NT2/D1 (cell line): ENCODE data around the gene DRAM1.
"Not testable (repeated sequence)": the region's sequence is repeated elsewhere in the genome, so short reads cannot be mapped to it uniquely, and the experiment has no call there.

Experiments used
- DNase-seq: peaks from one replicate; pipeline ENCODE4 v3.0.0-alpha.2; 2011; ENCODE audit warnings: low read depth, low spot score
- H3K27me3 ChIP-seq: 2 replicates; pipeline ENCODE4 v1.6.0; 2011; ENCODE audit warnings: mild to moderate bottlenecking; ENCODE audit not compliant: insufficient read length, insufficient read depth
- H3K36me3 ChIP-seq: 2 replicates; pipeline ENCODE4 v1.6.1; 2011; ENCODE audit warnings: mild to moderate bottlenecking, low read length, mixed read lengths; ENCODE audit not compliant: insufficient read depth, insufficient read length
- H3K4me1 ChIP-seq: 2 replicates; pipeline ENCODE4 v1.5.1; 2011; ENCODE audit not compliant: insufficient read depth, insufficient read length
- H3K4me3 ChIP-seq: 2 replicates; pipeline ENCODE4 v1.5.1; 2011; ENCODE audit warnings: low read depth; ENCODE audit not compliant: insufficient read length
- H3K9ac ChIP-seq: 2 replicates; pipeline ENCODE4 v1.6.0; 2011; ENCODE audit warnings: low read depth; ENCODE audit not compliant: insufficient read length
- H3K9me3 ChIP-seq: 2 replicates; pipeline ENCODE4 v1.5.1; 2011; ENCODE audit warnings: mild to moderate bottlenecking, low read length; ENCODE audit not compliant: insufficient read depth
- SUZ12 ChIP-seq: IDR thresholded peaks from 2 replicates; pipeline ENCODE4 v1.6.1; 2011; ENCODE audit not compliant: insufficient read length, insufficient read depth; ENCODE audit errors: extremely low read depth
- YY1 ChIP-seq: IDR thresholded peaks from 2 replicates; pipeline ENCODE4 v1.6.1; 2011; ENCODE audit not compliant: insufficient read length, insufficient read depth
- ZNF274 ChIP-seq: IDR thresholded peaks from 2 replicates; pipeline ENCODE4 v1.6.1; 2011; ENCODE audit warnings: mild to moderate bottlenecking, low read depth, low read length

Gene DRAM1

GRCh38 chr12:101891462-101891971 is 14.1 kb downstream of the DRAM1 start:
- TF ChIP-seq ZNF274, result no peak
- TF ChIP-seq YY1, result no peak
- TF ChIP-seq SUZ12, result no peak
- Histone ChIP-seq H3K4me3 (no peak overlapping the region), H3K9ac (no peak overlapping the region), H3K9me3 (no peaks in the 10 kb centered on the region), H3K27me3 (no peaks in the 10 kb centered on the region), H3K4me1 (peaks cover 2% of the 10 kb centered on the region), H3K36me3 (no peaks in the 10 kb centered on the region)
- no peak for DNase-seq

DNA sequence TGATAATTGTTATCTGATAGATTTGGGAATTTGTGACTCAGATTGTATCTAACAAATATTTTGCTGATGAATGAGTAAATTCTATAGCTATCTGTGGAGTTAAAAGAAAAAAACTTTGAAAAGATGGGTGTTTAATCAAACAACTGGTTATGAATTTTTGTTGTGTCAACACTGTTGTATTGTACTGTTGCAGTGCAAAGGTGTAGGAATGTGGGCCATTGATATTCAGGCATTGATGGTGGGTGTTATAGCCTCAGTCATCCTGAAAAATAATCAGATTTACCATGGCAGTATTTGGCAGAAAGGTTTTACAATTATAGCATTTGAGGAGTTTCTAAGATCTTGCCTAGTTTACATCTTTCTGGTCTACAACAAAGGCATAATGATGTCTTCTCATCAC is 15.4 kb downstream of the DRAM1 start:
- H3K36me3 ChIP-seq, result no peaks in the 10 kb centered on the region
- H3K9ac ChIP-seq, result no peak overlapping the region
- peaks cover 2% of the 10 kb centered on the region for H3K4me1 ChIP-seq
- no peak for DNase-seq
- no peaks in the 10 kb centered on the region for H3K27me3 ChIP-seq
- no peaks in the 10 kb centered on the region for H3K9me3 ChIP-seq
- TF ChIP-seq SUZ12 (no peak), YY1 (no peak), ZNF274 (no peak)
- H3K4me3 ChIP-seq, result no peak overlapping the region

- TF ChIP-seq SUZ12 (no peak), YY1 (no peak), ZNF274 (no peak)
- Histone ChIP-seq H3K9me3 (no peaks in the 10 kb centered on the region), H3K4me3 (no peak overlapping the region), H3K4me1 (no peaks in the 10 kb centered on the region), H3K36me3 (no peaks in the 10 kb centered on the region), H3K27me3 (no peaks in the 10 kb centered on the region), H3K9ac (no peak overlapping the region)
- DNase-seq, result no peak
These were observed 24.4 kb downstream of the DRAM1 start for GRCh38 chr12:101901777-101902176.

DNA sequence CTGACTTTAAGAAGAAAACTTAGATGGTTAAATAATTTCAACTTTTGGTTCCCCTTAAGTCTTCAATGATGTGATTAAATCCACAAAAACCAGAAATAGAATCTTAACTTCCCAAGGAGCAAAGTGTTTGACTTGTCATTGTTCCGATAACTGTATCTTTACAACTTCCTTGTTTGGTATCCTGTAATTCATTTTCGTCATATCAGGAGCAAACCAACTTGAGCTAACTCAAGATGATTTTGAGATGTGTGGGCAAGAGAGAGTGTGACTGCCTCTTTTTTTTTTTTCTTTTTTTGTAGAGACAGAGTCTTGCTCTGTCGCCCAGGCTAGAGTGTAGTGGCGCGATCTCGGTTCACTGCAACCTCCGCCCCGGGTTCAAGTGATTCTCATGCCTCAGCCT is 25.3 kb downstream of the DRAM1 start:
- Histone ChIP-seq H3K4me1 (no peaks in the 10 kb centered on the region), H3K9ac (no peak overlapping the region), H3K9me3 (no peaks in the 10 kb centered on the region), H3K27me3 (no peaks in the 10 kb centered on the region), H3K4me3 (no peak overlapping the region), H3K36me3 (no peaks in the 10 kb centered on the region)
- no peak for DNase-seq
- TF ChIP-seq YY1 (no peak), ZNF274 (no peak), SUZ12 (no peak)

DNA sequence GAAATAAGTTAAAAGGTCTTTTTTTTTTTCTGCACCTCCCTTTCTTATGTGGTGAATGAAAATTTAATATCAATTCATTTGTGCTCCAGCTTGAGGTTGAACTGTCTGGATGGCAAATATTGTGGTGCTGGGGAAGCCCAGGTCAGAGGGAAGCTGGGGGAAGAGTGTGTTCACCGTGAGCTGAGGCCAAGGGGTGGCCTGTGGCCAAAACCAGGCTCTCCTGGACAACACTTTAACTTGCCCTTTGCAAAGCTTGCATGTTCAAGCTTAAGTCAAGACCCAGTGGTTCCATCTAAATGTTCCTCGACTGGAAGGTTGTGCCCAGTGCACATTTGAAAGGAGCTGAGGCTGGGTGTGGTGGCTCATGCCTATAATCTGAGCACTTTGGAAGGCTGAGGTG is 28.8 kb downstream of the DRAM1 start:
- Histone ChIP-seq H3K9ac (no peak overlapping the region), H3K4me1 (no peaks in the 10 kb centered on the region), H3K36me3 (no peaks in the 10 kb centered on the region), H3K9me3 (no peaks in the 10 kb centered on the region), H3K27me3 (no peaks in the 10 kb centered on the region), H3K4me3 (no peak overlapping the region)
- DNase-seq, result no peak
- TF ChIP-seq SUZ12, result no peak
- no peak for TF ChIP-seq ZNF274
- no peak for TF ChIP-seq YY1

- Histone ChIP-seq H3K9me3 (no peaks in the 10 kb centered on the region), H3K4me1 (no peaks in the 10 kb centered on the region), H3K36me3 (no peaks in the 10 kb centered on the region), H3K9ac (no peak overlapping the region), H3K27me3 (no peaks in the 10 kb centered on the region), H3K4me3 (no peak overlapping the region)
- no peak for TF ChIP-seq SUZ12
- no peak for TF ChIP-seq YY1
- no peak for TF ChIP-seq ZNF274
- DNase-seq, result no peak
These were observed 31.0 kb downstream of the DRAM1 start for GRCh38 chr12:101908395-101908794.

DNA sequence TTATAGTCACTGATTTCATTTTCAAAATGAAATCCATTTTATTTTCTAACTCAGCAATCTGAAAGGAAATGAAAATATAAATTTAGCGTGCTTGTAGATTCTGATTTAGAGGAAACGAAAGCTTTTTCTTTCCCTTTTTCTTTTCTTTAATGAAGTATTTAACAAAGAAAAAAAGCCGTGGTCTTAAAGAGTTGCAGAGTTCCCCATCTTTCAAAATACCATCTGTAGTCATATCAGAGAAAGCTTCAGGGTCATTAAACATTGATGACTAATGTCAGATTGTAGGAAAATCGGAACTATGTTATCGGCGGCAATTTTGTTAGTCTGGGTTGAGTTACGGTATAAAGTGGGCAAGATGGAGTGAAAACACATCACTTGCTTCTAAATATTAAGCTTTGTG is 32.3 kb downstream of the DRAM1 start:
- no peak for TF ChIP-seq YY1
- TF ChIP-seq ZNF274, result no peak
- no peak for TF ChIP-seq SUZ12
- Histone ChIP-seq H3K9me3 (no peaks in the 10 kb centered on the region), H3K9ac (no peak overlapping the region), H3K4me1 (no peaks in the 10 kb centered on the region), H3K27me3 (no peaks in the 10 kb centered on the region), H3K36me3 (no peaks in the 10 kb centered on the region), H3K4me3 (no peak overlapping the region)
- no peak for DNase-seq

DNA sequence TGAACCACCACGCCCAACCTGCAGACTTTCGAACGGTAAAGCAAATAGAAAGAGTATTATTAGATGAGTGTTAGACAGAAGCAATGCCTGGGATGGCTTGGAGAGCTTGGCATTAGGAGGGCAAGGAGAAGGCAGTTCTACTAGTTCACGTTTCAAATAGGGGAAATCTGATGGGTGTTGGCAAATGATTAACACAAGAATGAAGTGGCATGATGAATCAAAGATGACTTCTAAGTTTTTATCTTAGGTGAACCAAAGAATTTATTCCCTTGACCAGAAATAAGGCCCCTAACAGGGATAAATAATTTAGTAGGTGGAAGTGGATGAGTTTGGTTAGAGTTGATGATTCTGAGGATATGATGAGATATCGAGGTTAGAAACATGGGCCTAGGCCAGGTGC is 38.5 kb downstream of the DRAM1 start:
- Histone ChIP-seq H3K36me3 (no peaks in the 10 kb centered on the region), H3K4me1 (no peaks in the 10 kb centered on the region)

DNA sequence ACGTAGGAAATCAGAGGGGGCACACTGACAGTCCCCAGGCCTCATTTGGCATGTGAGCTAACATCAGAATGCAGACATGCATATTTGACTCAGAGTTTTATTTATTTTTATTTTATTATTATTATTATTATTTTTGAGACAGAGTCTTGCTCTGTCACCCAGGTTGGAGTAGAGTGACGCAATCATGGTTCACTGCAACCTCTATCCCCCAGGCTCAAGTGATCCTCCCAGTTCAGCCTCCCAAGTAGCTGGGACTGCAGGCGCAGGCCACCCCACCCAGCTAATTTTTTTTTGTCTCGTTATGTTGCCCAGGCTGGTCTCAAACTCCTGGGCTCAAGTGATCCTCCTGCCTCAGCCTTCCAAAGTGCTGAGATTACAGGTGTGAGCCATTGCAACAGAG is 41.4 kb downstream of the DRAM1 start:
- not testable (repeated sequence) for H3K9ac ChIP-seq, H3K9me3 ChIP-seq, H3K27me3 ChIP-seq, DNase-seq, H3K4me3 ChIP-seq, H3K4me1 ChIP-seq, H3K36me3 ChIP-seq

More for the DNA sequence above, 38.5 kb downstream of the DRAM1 start:
- Histone ChIP-seq H3K27me3 (no peaks in the 10 kb centered on the region), H3K9me3 (no peaks in the 10 kb centered on the region), H3K4me3 (no peak overlapping the region), H3K9ac (no peak overlapping the region)
- no peak for DNase-seq
- TF ChIP-seq ZNF274 (no peak), YY1 (no peak), SUZ12 (no peak)
